ENCODE results near the gene EML1. TPM values are rescaled to one million over a fixed set of nuclear protein-coding genes. Genes with fewer than 3 reads are reported as not detected.

Gene EML1
- total RNA-seq, 1 donor from 2014 or later = 33.3 TPM

DNA sequence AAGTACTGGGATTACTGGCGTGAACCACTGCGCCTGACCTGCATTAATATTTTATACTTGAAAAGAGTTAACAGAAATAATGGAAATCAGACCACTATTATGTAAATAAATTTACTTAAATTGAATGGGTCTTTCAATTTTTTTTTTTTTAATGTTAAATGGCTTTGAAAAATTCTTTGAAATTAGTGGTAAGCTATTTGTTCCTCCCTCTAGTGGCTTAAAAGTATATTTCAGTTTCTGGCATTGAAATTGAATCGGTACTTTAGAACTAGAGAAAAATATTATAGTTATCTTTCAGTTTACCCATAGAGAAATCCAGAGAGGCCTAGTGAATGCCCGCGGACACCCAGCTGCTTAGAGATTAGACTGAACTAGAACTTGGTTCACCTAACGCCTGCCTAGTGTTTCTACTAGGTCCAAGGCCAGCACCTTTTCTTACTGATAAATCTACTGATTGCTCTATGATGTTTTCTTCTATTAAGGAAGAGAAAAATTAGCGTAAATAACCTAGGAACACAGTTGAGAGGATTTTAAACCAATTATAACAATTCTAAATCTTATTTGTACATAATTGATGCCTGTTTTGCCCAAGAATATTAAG is 106.5 kb downstream of the EML1 start:
- Histone ChIP-seq H3K4me3 (no peak overlapping the region), H3K27me3 (ENCODE audit: low read depth) (no peaks in the 10 kb centered on the region), H3K4me1 (no peaks in the 10 kb centered on the region), H3K27ac (replicated peaks) (no peak overlapping the region), H3K9me3 (replicated peaks) (no peaks in the 10 kb centered on the region), H3K36me3 (peaks cover 55% of the 10 kb centered on the region)
- TF ChIP-seq, protein P1, sequence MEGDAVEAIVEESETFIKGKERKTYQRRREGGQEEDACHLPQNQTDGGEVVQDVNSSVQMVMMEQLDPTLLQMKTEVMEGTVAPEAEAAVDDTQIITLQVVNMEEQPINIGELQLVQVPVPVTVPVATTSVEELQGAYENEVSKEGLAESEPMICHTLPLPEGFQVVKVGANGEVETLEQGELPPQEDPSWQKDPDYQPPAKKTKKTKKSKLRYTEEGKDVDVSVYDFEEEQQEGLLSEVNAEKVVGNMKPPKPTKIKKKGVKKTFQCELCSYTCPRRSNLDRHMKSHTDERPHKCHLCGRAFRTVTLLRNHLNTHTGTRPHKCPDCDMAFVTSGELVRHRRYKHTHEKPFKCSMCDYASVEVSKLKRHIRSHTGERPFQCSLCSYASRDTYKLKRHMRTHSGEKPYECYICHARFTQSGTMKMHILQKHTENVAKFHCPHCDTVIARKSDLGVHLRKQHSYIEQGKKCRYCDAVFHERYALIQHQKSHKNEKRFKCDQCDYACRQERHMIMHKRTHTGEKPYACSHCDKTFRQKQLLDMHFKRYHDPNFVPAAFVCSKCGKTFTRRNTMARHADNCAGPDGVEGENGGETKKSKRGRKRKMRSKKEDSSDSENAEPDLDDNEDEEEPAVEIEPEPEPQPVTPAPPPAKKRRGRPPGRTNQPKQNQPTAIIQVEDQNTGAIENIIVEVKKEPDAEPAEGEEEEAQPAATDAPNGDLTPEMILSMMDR (IDR thresholded peaks at IDR 0.05; ENCODE audit: borderline replicate concordance) = peak; percentile 63
- no peak for DNase-seq
- intact Hi-C loops (cut with micrococcal nuclease) = no loop called here

GRCh38 chr14:99902925-99903324 is 109.7 kb downstream of the EML1 start:
- H3K9me3 ChIP-seq (replicated peaks) = no peaks in the 10 kb centered on the region
- peaks cover 61% of the 10 kb centered on the region for H3K36me3 ChIP-seq
- intact Hi-C loops (cut with micrococcal nuclease) = no loop called here

GRCh38 chr14:99904506-99904905 is 111.3 kb downstream of the EML1 start:
- Histone ChIP-seq H3K4me3 (no peak overlapping the region), H3K9me3 (replicated peaks) (no peaks in the 10 kb centered on the region), H3K36me3 (peaks cover 66% of the 10 kb centered on the region), H3K4me1 (no peaks in the 10 kb centered on the region), H3K27ac (replicated peaks) (no peak overlapping the region), H3K27me3 (ENCODE audit: low read depth) (no peaks in the 10 kb centered on the region)
- no peak for DNase-seq
- intact Hi-C loops (cut with micrococcal nuclease) = no loop called here
- TF ChIP-seq, protein P1 (IDR thresholded peaks at IDR 0.05; ENCODE audit: borderline replicate concordance) = no peak

More at GRCh38 chr14:99902925-99903324, 109.7 kb downstream of the EML1 start:
- Histone ChIP-seq H3K27me3 (ENCODE audit: low read depth) (no peaks in the 10 kb centered on the region), H3K4me3 (no peak overlapping the region), H3K27ac (replicated peaks) (no peak overlapping the region), H3K4me1 (no peaks in the 10 kb centered on the region)
- TF ChIP-seq, protein P1 (IDR thresholded peaks at IDR 0.05; ENCODE audit: borderline replicate concordance) = no peak
- DNase-seq = no peak

DNA sequence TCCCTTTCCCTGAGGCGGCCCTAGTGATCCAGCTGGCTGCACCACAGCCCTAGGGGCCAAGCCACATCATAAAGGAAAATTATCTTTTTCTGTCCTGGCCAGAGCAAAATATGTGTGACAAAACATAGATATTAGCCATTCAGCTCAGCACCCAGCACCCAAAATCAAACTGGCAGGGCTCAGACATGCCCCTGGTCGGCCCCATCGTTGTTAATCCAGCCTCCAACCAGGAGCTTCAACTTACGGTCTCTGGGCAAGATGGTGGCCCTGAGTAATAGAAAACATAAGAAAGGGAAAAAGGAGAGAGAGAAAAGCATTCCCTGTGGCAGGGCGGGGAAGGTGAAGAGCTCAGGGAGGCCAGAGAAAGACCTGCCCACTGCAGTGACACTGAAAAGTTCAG is 111.9 kb downstream of the EML1 start:
- TF ChIP-seq, protein P1 (IDR thresholded peaks at IDR 0.05; ENCODE audit: borderline replicate concordance) = no peak
- H3K36me3 ChIP-seq = peaks cover 72% of the 10 kb centered on the region
- intact Hi-C loops (cut with micrococcal nuclease) = no loop called here
- no peaks in the 10 kb centered on the region for H3K27me3 ChIP-seq (ENCODE audit: low read depth)
- no peaks in the 10 kb centered on the region for H3K4me1 ChIP-seq
- no peak overlapping the region for H3K4me3 ChIP-seq
- no peak for DNase-seq
- no peaks in the 10 kb centered on the region for H3K9me3 ChIP-seq (replicated peaks)
- no peak overlapping the region for H3K27ac ChIP-seq (replicated peaks)

- intact Hi-C loops (cut with micrococcal nuclease) = no loop called here
- Histone ChIP-seq H3K27me3 (ENCODE audit: low read depth) (no peaks in the 10 kb centered on the region), H3K4me1 (no peaks in the 10 kb centered on the region), H3K4me3 (no peak overlapping the region), H3K36me3 (peaks cover 75% of the 10 kb centered on the region), H3K9me3 (replicated peaks) (no peaks in the 10 kb centered on the region), H3K27ac (replicated peaks) (no peak overlapping the region)
- TF ChIP-seq, protein P1 (IDR thresholded peaks at IDR 0.05; ENCODE audit: borderline replicate concordance) = no peak
- no peak for DNase-seq
Observed at GRCh38 chr14:99907761-99908652, 114.8 kb downstream of the EML1 start.
